ENCODE measurements around the gene DHCR24. TPM values are rescaled to one million over a fixed set of nuclear protein-coding genes. Genes with fewer than 3 reads are reported as not detected.
A peak's percentile ranks its signal among the peaks of the same experiment; 100 is the strongest.

Gene DHCR24
- polyA plus RNA-seq, 1 donor (not counting 4 experiments of a cell fraction or from before 2014, with no cell fraction given) = 363 TPM

DNA sequence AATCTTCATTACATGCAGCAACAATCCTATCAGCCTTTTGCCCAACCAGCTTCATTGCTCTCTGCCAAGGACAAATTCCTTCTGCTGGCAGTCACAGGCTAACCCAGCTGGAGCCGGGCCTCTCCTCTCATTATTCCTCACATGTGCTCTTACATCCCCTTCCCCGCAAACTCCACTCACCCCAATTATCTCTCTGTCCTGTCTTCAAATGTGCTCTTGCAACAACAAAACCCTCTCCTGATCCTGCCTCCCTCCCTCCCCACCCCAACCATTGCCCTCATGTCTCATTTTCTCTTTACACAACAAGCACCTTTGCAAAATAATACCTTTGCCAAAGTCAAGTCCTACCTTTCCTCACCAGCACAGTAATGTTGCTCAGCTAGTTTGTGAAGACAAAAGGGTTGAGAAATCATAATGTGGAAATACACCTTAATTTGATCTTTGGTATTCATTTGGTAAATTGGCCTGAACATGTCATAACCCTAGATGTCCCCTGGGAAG, 36.0 kb upstream of the DHCR24 start:
- Histone ChIP-seq H3K9me1 (ENCODE audit: control insufficient read depth, extremely low read depth, insufficient read depth, low read length) (no peaks in the 10 kb centered on the region), H3K27ac (ENCODE audit: control insufficient read depth, insufficient read depth, low read length) (no peak overlapping the region), H3K4me3 (ENCODE audit: control insufficient read depth in 2 of 3, extremely low read depth in 1 of 3, insufficient read depth in 2 of 3, low read depth in 1 of 3, low read length in 3 of 3) (no peak overlapping the region), H2AFZ (ENCODE audit: control insufficient read depth, low read length) (peak overlapping the region; percentile 43), H3K9ac (ENCODE audit: control insufficient read depth, extremely low read depth, insufficient read depth, low read length) (no peak overlapping the region), H3K4me1 (ENCODE audit: control insufficient read depth, extremely low read depth, insufficient read depth, low read length) (peaks cover 24% of the 10 kb centered on the region), H3K36me3 (ENCODE audit: control insufficient read depth in 2 of 2, extremely low read depth in 1 of 2, insufficient read depth in 2 of 2, low read length in 2 of 2) (no peaks in the 10 kb centered on the region), H3K27me3 (ENCODE audit: control insufficient read depth, extremely low read depth, insufficient read depth, low read length) (no peaks in the 10 kb centered on the region), H3K79me2 (ENCODE audit: control insufficient read depth, insufficient read depth, low read length) (no peaks in the 10 kb centered on the region), H3K4me2 (ENCODE audit: control insufficient read depth, extremely low read depth, insufficient read depth, low read depth, low read length) (peak overlapping the region; percentile 27), H3K9me3 (ENCODE audit: control insufficient read depth, low read depth, low read length) (peaks cover 2% of the 10 kb centered on the region), H4K20me1 (ENCODE audit: control insufficient read depth, extremely low read depth, insufficient read depth, low read length) (no peaks in the 10 kb centered on the region)
- TF ChIP-seq EZH2 (IDR thresholded peaks at IDR 0.05; ENCODE audit: low read length) = no peak
- no peak for TF ChIP-seq CTCF (optimal IDR thresholded peaks at IDR 0.05 in 1 of 3, IDR thresholded peaks at IDR 0.05 in 1 of 3, conservative IDR thresholded peaks at IDR 0.05 in 1 of 3; ENCODE audit: extremely low read depth in 1 of 3, insufficient read depth in 2 of 3, low read length in 3 of 3)
- DNase-seq (ENCODE audit: low read depth, low spot score) = no peak
- dilution Hi-C loops (cut with MboI; ENCODE audit: extremely low pct_ligation_motif_present, low sequenced_read_pairs) = no loop called here
- FAIRE-seq = peak; percentile 75

GRCh38 chr1:54922040-54922761, 35.2 kb upstream of the DHCR24 start:
- no peak overlapping the region for H3K4me3 ChIP-seq (ENCODE audit: control insufficient read depth in 2 of 3, extremely low read depth in 1 of 3, insufficient read depth in 2 of 3, low read depth in 1 of 3, low read length in 3 of 3)
- no peak overlapping the region for H3K9ac ChIP-seq (ENCODE audit: control insufficient read depth, extremely low read depth, insufficient read depth, low read length)
- H3K27ac ChIP-seq (ENCODE audit: control insufficient read depth, insufficient read depth, low read length) = no peak overlapping the region
- dilution Hi-C loops (cut with MboI; ENCODE audit: extremely low pct_ligation_motif_present, low sequenced_read_pairs) = no loop called here
- H3K36me3 ChIP-seq (ENCODE audit: control insufficient read depth in 2 of 2, extremely low read depth in 1 of 2, insufficient read depth in 2 of 2, low read length in 2 of 2) = no peaks in the 10 kb centered on the region
- FAIRE-seq (peak; percentile 43), DNase-seq (ENCODE audit: low read depth, low spot score) (no peak)
- H3K79me2 ChIP-seq (ENCODE audit: control insufficient read depth, insufficient read depth, low read length) = no peaks in the 10 kb centered on the region
- H3K27me3 ChIP-seq (ENCODE audit: control insufficient read depth, extremely low read depth, insufficient read depth, low read length) = no peaks in the 10 kb centered on the region
- no peaks in the 10 kb centered on the region for H4K20me1 ChIP-seq (ENCODE audit: control insufficient read depth, extremely low read depth, insufficient read depth, low read length)
- peaks cover 17% of the 10 kb centered on the region for H3K4me1 ChIP-seq (ENCODE audit: control insufficient read depth, extremely low read depth, insufficient read depth, low read length)
- H2AFZ ChIP-seq (ENCODE audit: control insufficient read depth, low read length) = no peak overlapping the region
- no peaks in the 10 kb centered on the region for H3K9me1 ChIP-seq (ENCODE audit: control insufficient read depth, extremely low read depth, insufficient read depth, low read length)
- TF ChIP-seq CTCF (optimal IDR thresholded peaks at IDR 0.05 in 1 of 3, IDR thresholded peaks at IDR 0.05 in 1 of 3, conservative IDR thresholded peaks at IDR 0.05 in 1 of 3; ENCODE audit: extremely low read depth in 1 of 3, insufficient read depth in 2 of 3, low read length in 3 of 3) (no peak), EZH2 (IDR thresholded peaks at IDR 0.05; ENCODE audit: low read length) (no peak)
- peaks cover 2% of the 10 kb centered on the region for H3K9me3 ChIP-seq (ENCODE audit: control insufficient read depth, low read depth, low read length)
- peak overlapping the region; percentile 27 for H3K4me2 ChIP-seq (ENCODE audit: control insufficient read depth, extremely low read depth, insufficient read depth, low read depth, low read length)

All from keratinocyte (primary cell).